Loucy (cell line): Measurements from ENCODE around the gene PRKCZ.

Source experiments
- H2AFZ ChIP-seq: fragments of 200-600 bp; sonication (generic); 2 replicates; pipeline ENCODE4 v1.6.0; 2016; ENCODE audit warnings: antibody characterized with exemption, mild to moderate bottlenecking, low read length, moderate library complexity
- H3F3A ChIP-seq: fragments of 200-600 bp; 2 replicates; pipeline ENCODE4 v1.6.0; 2016; ENCODE audit warnings: antibody characterized with exemption, low read depth, mild to moderate bottlenecking
- H3K27me3 ChIP-seq: fragments of 200-600 bp; sonication (generic); 2 replicates; pipeline ENCODE4 v1.6.1; 2014; ENCODE audit warnings: low read length, mild to moderate bottlenecking; ENCODE audit not compliant: insufficient read depth, poor library complexity, severe bottlenecking
- H3K36me3 ChIP-seq: fragments of 200-600 bp; sonication (generic); 2 replicates; pipeline ENCODE4 v1.6.1; 2016; ENCODE audit warnings: low read length; ENCODE audit not compliant: insufficient read depth
- H3K4me1 ChIP-seq: fragments of 200-600 bp; sonication (generic); 2 replicates; pipeline ENCODE4 v1.5.1; 2014; ENCODE audit warnings: low read length, mild to moderate bottlenecking; ENCODE audit not compliant: insufficient read depth, poor library complexity, severe bottlenecking
- H3K4me2 ChIP-seq: fragments of 200-600 bp; sonication (generic); 2 replicates; pipeline ENCODE4 v1.6.0; 2014; ENCODE audit warnings: antibody characterized with exemption, low read length, low read depth, mild to moderate bottlenecking; ENCODE audit not compliant: poor library complexity, severe bottlenecking
- H3K4me3 ChIP-seq: fragments of 200-600 bp; sonication (generic); 2 replicates; pipeline ENCODE4 v1.5.1; 2014; ENCODE audit warnings: low read length, mild to moderate bottlenecking, mixed read lengths; ENCODE audit not compliant: poor library complexity, severe bottlenecking
- H3K79me2 ChIP-seq: fragments of 200-600 bp; sonication (generic); 2 replicates; pipeline ENCODE4 v1.6.1; 2014; ENCODE audit warnings: low read length; ENCODE audit not compliant: insufficient read depth
- H3K9ac ChIP-seq: fragments of 200-600 bp; sonication (generic); 2 replicates; pipeline ENCODE4 v1.6.0; 2014; ENCODE audit warnings: mild to moderate bottlenecking, low read depth, low read length, moderate library complexity; ENCODE audit not compliant: poor library complexity, severe bottlenecking
- H3K9me2 ChIP-seq: fragments of 200-600 bp; sonication (generic); replicated peaks from 2 replicates; pipeline ENCODE4 v1.6.1; 2016; ENCODE audit warnings: low read depth, low read length, mixed read lengths
- H3K9me3 ChIP-seq: fragments of 200-600 bp; sonication (generic); 2 replicates; pipeline ENCODE4 v1.6.1; 2014; ENCODE audit warnings: mild to moderate bottlenecking, antibody characterized with exemption, low read length, low read depth; ENCODE audit not compliant: insufficient read depth
- H4K20me1 ChIP-seq: fragments of 200-600 bp; sonication (generic); 2 replicates; pipeline ENCODE4 v1.6.0; 2014; ENCODE audit warnings: antibody characterized with exemption, low read length, mild to moderate bottlenecking; ENCODE audit not compliant: insufficient read depth, poor library complexity, severe bottlenecking
- CTCF ChIP-seq: fragments of 200-600 bp; sonication (generic); conservative IDR thresholded peaks from 2 replicates; pipeline ENCODE4 v1.5.1; 2014; ENCODE audit warnings: mild to moderate bottlenecking, antibody characterized with exemption, low read length
- EZH2phosphoT487 ChIP-seq: fragments of 200-600 bp; IDR thresholded peaks from 2 replicates; pipeline ENCODE4 v1.6.1; 2018; ENCODE audit warnings: antibody characterized with exemption, mild to moderate bottlenecking, moderate library complexity, borderline replicate concordance

Gene PRKCZ

GRCh38 chr1:2150801-2151200 lies 100.6 kb downstream of the PRKCZ start:
- Histone ChIP-seq H3K4me1 (peaks cover 50% of the 10 kb centered on the region), H3K36me3 (no peaks in the 10 kb centered on the region), H4K20me1 (no peaks in the 10 kb centered on the region), H3K4me3 (no peak overlapping the region), H3K9ac (no peak overlapping the region), H3F3A (no peaks in the 10 kb centered on the region; the same call in 1 of the 2 replicates), H3K9me2 (no peaks in the 10 kb centered on the region), H3K79me2 (no peaks in the 10 kb centered on the region), H3K9me3 (no peaks in the 10 kb centered on the region), H2AFZ (no peak overlapping the region), H3K4me2 (no peak overlapping the region), H3K27me3 (no peaks in the 10 kb centered on the region)
- no peak for TF ChIP-seq CTCF
- no peak for TF ChIP-seq EZH2phosphoT487

GRCh38 chr1:2151252-2151651 lies 101.0 kb downstream of the PRKCZ start:
- no peak overlapping the region for H3K4me2 ChIP-seq
- no peak overlapping the region for H3K4me3 ChIP-seq
- H3K4me1 ChIP-seq = peaks cover 46% of the 10 kb centered on the region
- H2AFZ ChIP-seq = no peak overlapping the region
- no peaks in the 10 kb centered on the region for H3K9me3 ChIP-seq
- H3K9ac ChIP-seq = no peak overlapping the region
- H3K27me3 ChIP-seq = no peaks in the 10 kb centered on the region
- H3K79me2 ChIP-seq = no peaks in the 10 kb centered on the region
- H4K20me1 ChIP-seq = no peaks in the 10 kb centered on the region
- H3K36me3 ChIP-seq = no peaks in the 10 kb centered on the region
- H3F3A ChIP-seq = no peaks in the 10 kb centered on the region; the same call in 1 of the 2 replicates
- H3K9me2 ChIP-seq = no peaks in the 10 kb centered on the region
- TF ChIP-seq EZH2phosphoT487 = no peak
- no peak for TF ChIP-seq CTCF

- H2AFZ ChIP-seq = no peak overlapping the region
- H3K4me1 ChIP-seq = peaks cover 39% of the 10 kb centered on the region
- H3K9me2 ChIP-seq = no peaks in the 10 kb centered on the region
- H3K9ac ChIP-seq = no peak overlapping the region
- H3K79me2 ChIP-seq = no peaks in the 10 kb centered on the region
- no peaks in the 10 kb centered on the region for H3K36me3 ChIP-seq
- no peaks in the 10 kb centered on the region; the same call in 1 of the 2 replicates for H3F3A ChIP-seq
- no peaks in the 10 kb centered on the region for H3K27me3 ChIP-seq
- TF ChIP-seq EZH2phosphoT487 (no peak), CTCF (no peak)
- H3K9me3 ChIP-seq = no peaks in the 10 kb centered on the region
- no peak overlapping the region for H3K4me2 ChIP-seq
- H4K20me1 ChIP-seq = no peaks in the 10 kb centered on the region
- no peak overlapping the region for H3K4me3 ChIP-seq
These were observed 101.7 kb downstream of the PRKCZ start for GRCh38 chr1:2151911-2152310.
